RWPE2 (cell line): ENCODE measurements around the gene GAS7.
A peak's percentile ranks its signal among the peaks of the same experiment; 100 is the strongest.

Experiments used
- ATAC-seq: fragments of 200-7000 bp; cut with Tn5 transposase; 3 replicates; pipeline ENCODE4 v1.9.1; 2021; ENCODE audit warnings: low read depth
- DNase-seq: peaks from one replicate; pipeline ENCODE4 v3.0.0-alpha.2; 2020; ENCODE audit warnings: low spot score
- H3K27ac ChIP-seq: fragments of 450-650 bp; 2 replicates; pipeline ENCODE4 v1.5.1; 2017; ENCODE audit warnings: mild to moderate bottlenecking; ENCODE audit not compliant: poor library complexity, severe bottlenecking
- H3K27me3 ChIP-seq: fragments of 250-450 bp; sonication (Bioruptor Pico); 2 replicates; pipeline ENCODE4 v1.5.1; 2021; ENCODE audit warnings: mild to moderate bottlenecking, moderate library complexity; ENCODE audit not compliant: insufficient read depth, poor library complexity, severe bottlenecking
- H3K36me3 ChIP-seq: fragments of 250-450 bp; sonication (Bioruptor Pico); 2 replicates; pipeline ENCODE4 v1.5.1; 2020; ENCODE audit warnings: low read depth, mild to moderate bottlenecking, moderate library complexity
- H3K4me1 ChIP-seq: fragments of 250-450 bp; sonication (Bioruptor Pico); 2 replicates; pipeline ENCODE4 v1.5.1; 2021; ENCODE audit warnings: mild to moderate bottlenecking, moderate library complexity; ENCODE audit not compliant: insufficient read depth, poor library complexity, severe bottlenecking
- H3K4me3 ChIP-seq: fragments of 250-450 bp; sonication (Bioruptor Pico); 2 replicates; pipeline ENCODE4 v1.5.1; 2021; ENCODE audit warnings: mild to moderate bottlenecking, moderate library complexity; ENCODE audit not compliant: severe bottlenecking
- H3K9me3 ChIP-seq: fragments of 250-450 bp; sonication (Bioruptor Pico); 2 replicates; pipeline ENCODE4 v1.5.1; 2021; ENCODE audit warnings: mild to moderate bottlenecking, moderate library complexity; ENCODE audit not compliant: severe bottlenecking
- CTCF ChIP-seq: fragments of 450-650 bp; IDR thresholded peaks from one replicate; pipeline ENCODE4 v1.5.1; 2017; ENCODE audit warnings: mild to moderate bottlenecking, moderate library complexity; ENCODE audit not compliant: poor library complexity, severe bottlenecking

GAS7 gene

GRCh38 chr17:10238661-10239060 is 40.3 kb upstream of the GAS7 start:
- H3K27ac ChIP-seq: no peak overlapping the region
- no peaks in the 10 kb centered on the region for H3K36me3 ChIP-seq
- H3K9me3 ChIP-seq: no peaks in the 10 kb centered on the region
- peaks cover 6% of the 10 kb centered on the region for H3K27me3 ChIP-seq
- ATAC-seq (no peak), DNase-seq (no peak)
- no peak for TF ChIP-seq CTCF
- no peak overlapping the region for H3K4me3 ChIP-seq
- no peaks in the 10 kb centered on the region for H3K4me1 ChIP-seq

DNA sequence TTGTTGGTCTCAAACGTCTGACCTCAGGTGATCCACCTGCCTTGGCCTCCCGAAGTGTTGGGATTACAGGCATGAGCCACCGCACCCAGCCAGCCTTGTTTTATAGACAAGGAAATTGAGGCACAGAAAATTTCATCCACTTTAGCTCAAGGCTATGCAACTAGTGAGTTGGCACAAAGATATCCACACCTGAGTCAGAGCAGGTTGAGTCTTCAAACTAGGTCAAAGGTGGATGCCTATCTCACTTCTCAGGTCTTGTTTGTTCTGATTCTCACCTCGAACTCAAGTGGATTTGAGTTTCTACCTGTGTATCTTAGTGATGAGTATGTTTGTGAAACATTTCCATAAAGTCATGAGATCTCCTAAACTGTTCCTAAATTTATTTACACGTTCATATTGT is 35.6 kb upstream of the GAS7 start:
- no peak for TF ChIP-seq CTCF
- ATAC-seq: no peak
- Histone ChIP-seq H3K27ac (no peak overlapping the region), H3K27me3 (peaks cover 4% of the 10 kb centered on the region), H3K9me3 (no peaks in the 10 kb centered on the region), H3K36me3 (no peaks in the 10 kb centered on the region), H3K4me1 (no peaks in the 10 kb centered on the region), H3K4me3 (no peak overlapping the region)
- no peak for DNase-seq

DNA sequence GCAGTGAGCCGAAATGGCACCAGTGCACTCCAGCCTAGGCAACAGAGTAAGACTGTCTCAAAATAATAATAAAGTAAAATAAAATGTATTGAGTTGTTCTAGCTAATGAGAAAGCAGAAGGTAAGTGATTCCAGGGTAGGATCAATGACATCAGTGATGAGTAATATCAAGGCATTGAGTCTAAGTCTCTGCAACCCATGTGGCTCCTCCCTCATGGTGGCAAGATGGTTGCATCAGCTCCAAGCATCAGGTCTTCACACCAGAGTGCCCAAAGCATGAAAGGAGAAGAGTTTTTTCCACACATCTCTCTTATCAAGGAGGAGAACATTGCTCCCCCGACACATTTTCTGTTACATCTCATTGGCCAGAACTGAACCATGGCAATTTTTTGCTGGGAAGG is 34.8 kb upstream of the GAS7 start:
- no peak for TF ChIP-seq CTCF
- ATAC-seq (no peak), DNase-seq (no peak)
- H3K27me3 ChIP-seq: no peaks in the 10 kb centered on the region
- no peak overlapping the region for H3K4me3 ChIP-seq
- H3K9me3 ChIP-seq: no peaks in the 10 kb centered on the region
- no peaks in the 10 kb centered on the region for H3K4me1 ChIP-seq
- no peaks in the 10 kb centered on the region for H3K36me3 ChIP-seq
- no peak overlapping the region for H3K27ac ChIP-seq

DNA sequence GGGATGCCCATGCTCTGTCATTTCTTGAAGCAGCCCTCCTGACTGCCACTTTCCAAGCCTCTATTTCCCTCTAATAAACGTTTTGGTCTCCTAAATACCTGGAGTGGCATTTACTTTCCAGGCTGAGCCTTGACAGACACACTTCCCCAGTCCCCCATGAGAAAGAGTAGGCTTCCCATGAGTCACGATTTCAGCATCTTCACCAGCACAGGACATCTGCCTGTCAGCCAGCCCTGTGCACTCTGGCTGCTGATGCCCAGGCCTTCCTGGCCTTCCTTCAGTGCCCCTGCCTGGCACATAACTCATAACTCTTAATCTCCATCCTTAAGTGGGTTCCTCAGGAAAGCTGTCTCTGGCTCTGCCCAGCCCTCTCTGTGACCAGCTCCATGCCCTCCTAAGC is 30.8 kb upstream of the GAS7 start:
- ATAC-seq (no peak), DNase-seq (no peak)
- H3K4me1 ChIP-seq: no peaks in the 10 kb centered on the region
- no peak for TF ChIP-seq CTCF
- no peaks in the 10 kb centered on the region for H3K36me3 ChIP-seq
- H3K4me3 ChIP-seq: no peak overlapping the region
- H3K27me3 ChIP-seq: no peaks in the 10 kb centered on the region
- H3K9me3 ChIP-seq: no peaks in the 10 kb centered on the region
- H3K27ac ChIP-seq: no peak overlapping the region

- no peaks in the 10 kb centered on the region for H3K36me3 ChIP-seq
- H3K9me3 ChIP-seq: no peaks in the 10 kb centered on the region
- ATAC-seq: peak; percentile 81
- no peak overlapping the region for H3K27ac ChIP-seq
- no peak for DNase-seq
- no peaks in the 10 kb centered on the region for H3K4me1 ChIP-seq
- H3K4me3 ChIP-seq: no peak overlapping the region
- TF ChIP-seq CTCF: peak; percentile 86
- no peaks in the 10 kb centered on the region for H3K27me3 ChIP-seq
These were observed 28.7 kb upstream of the GAS7 start for GRCh38 chr17:10226930-10227695.
